Embryonic facial prominence (tissue), 1 donor: ENCODE results near the gene CHTF18.
"Not testable (repeated sequence)": the region's sequence is repeated elsewhere in the genome, so short reads cannot be mapped to it uniquely, and the experiment has no call there.

Experiments
- DNase-seq: peaks from one replicate; pipeline ENCODE4 v3.0.0-alpha.2; 2016; ENCODE audit errors: extremely low spot score

CHTF18 gene

GRCh38 chr16:807347-808084, 19.1 kb downstream of the CHTF18 start:
- peak; percentile 80 for DNase-seq

- DNase-seq, result no peak
Measured at GRCh38 chr16:808085-808386, 19.6 kb downstream of the CHTF18 start.

- DNase-seq, result no peak
Measured at GRCh38 chr16:813204-813915, 24.9 kb downstream of the CHTF18 start.

GRCh38 chr16:813916-814412, 25.5 kb downstream of the CHTF18 start:
- no peak for DNase-seq

- no peak for DNase-seq
Measured at GRCh38 chr16:814974-815373, 26.6 kb downstream of the CHTF18 start.

GRCh38 chr16:815861-816260, 27.4 kb downstream of the CHTF18 start:
- DNase-seq, result no peak

GRCh38 chr16:817001-817906, 28.8 kb downstream of the CHTF18 start:
- DNase-seq, result no peak

GRCh38 chr16:818132-818531, 29.7 kb downstream of the CHTF18 start:
- no peak for DNase-seq

- DNase-seq, result no peak
Measured at GRCh38 chr16:818592-818991, 30.2 kb downstream of the CHTF18 start.

- DNase-seq, result no peak
Measured at GRCh38 chr16:819336-820043, 31.1 kb downstream of the CHTF18 start.

- DNase-seq, result not testable (repeated sequence)
Measured at GRCh38 chr16:820044-820408, 31.6 kb downstream of the CHTF18 start.

- no peak for DNase-seq
Measured at GRCh38 chr16:820748-821147, 32.3 kb downstream of the CHTF18 start.

GRCh38 chr16:821751-822150, 33.3 kb downstream of the CHTF18 start:
- no peak for DNase-seq

GRCh38 chr16:822174-822908, 33.9 kb downstream of the CHTF18 start:
- DNase-seq, result no peak

GRCh38 chr16:822909-823297, 34.5 kb downstream of the CHTF18 start:
- DNase-seq, result no peak

GRCh38 chr16:824194-824593, 35.8 kb downstream of the CHTF18 start:
- no peak for DNase-seq

GRCh38 chr16:824601-825000, 36.2 kb downstream of the CHTF18 start:
- DNase-seq, result no peak

GRCh38 chr16:825341-826061, 37.1 kb downstream of the CHTF18 start:
- DNase-seq, result peak; percentile 50

GRCh38 chr16:827513-827912, 39.1 kb downstream of the CHTF18 start:
- DNase-seq, result no peak

- no peak for DNase-seq
Measured at GRCh38 chr16:828891-829290, 40.5 kb downstream of the CHTF18 start.
